H1 (cell line): ENCODE results near the gene ATP7A. TPM values are rescaled to one million over a fixed set of nuclear protein-coding genes. Genes with fewer than 3 reads are reported as not detected.

Experiments
- ATF2 ChIP-seq: IDR thresholded peaks from 2 replicates; pipeline ENCODE4 v1.6.1; 2012; ENCODE audit warnings: low read length, inconsistent platforms
- BCL11A ChIP-seq, 2 experiments: IDR thresholded peaks; one replicate each; pipeline ENCODE4 v1.6.1; 2011; ENCODE audit warnings: low read depth in 2 of 2, low read length in 2 of 2, mild to moderate bottlenecking in 2 of 2
- CBX5 ChIP-seq: fragments of 300-800, 300-1000 bp; sonication (generic); IDR thresholded peaks from 2 replicates; pipeline ENCODE4 v1.7.1; 2016; ENCODE audit warnings: antibody characterized with exemption, low read length, low read depth
- CHD7 ChIP-seq: fragments of 300-600 bp; sonication (generic); IDR thresholded peaks from 2 replicates; pipeline ENCODE4 v1.7.1; 2012; ENCODE audit warnings: low read length, moderate library complexity, mild to moderate bottlenecking, inconsistent platforms; ENCODE audit not compliant: insufficient replicate concordance
- KDM5A ChIP-seq: fragments of 200-600 bp; IDR thresholded peaks from 2 replicates; pipeline ENCODE4 v1.7.1; 2012; ENCODE audit warnings: mild to moderate bottlenecking, low read length, inconsistent platforms, mixed read lengths
- SAP30 ChIP-seq: fragments of 300-600 bp; sonication (generic); IDR thresholded peaks from 2 replicates; pipeline ENCODE4 v1.7.1; 2012; ENCODE audit warnings: low read length, moderate library complexity, mild to moderate bottlenecking, inconsistent platforms; ENCODE audit not compliant: insufficient read depth, insufficient replicate concordance
- SP4 ChIP-seq: IDR thresholded peaks from 2 replicates; pipeline ENCODE4 v1.6.1; 2012; ENCODE audit warnings: low read length, inconsistent platforms
- TBP ChIP-seq: IDR thresholded peaks from 2 replicates; pipeline ENCODE4 v1.6.1; 2011; ENCODE audit warnings: low read depth, low read length, improper control_type of control experiment
- USF2 ChIP-seq: IDR thresholded peaks from 2 replicates; pipeline ENCODE4 v1.6.1; 2011; ENCODE audit warnings: low read length, improper control_type of control experiment
- polyA plus RNA-seq, 7 experiments: library from polyadenylated mRNA; depleted of rRNA in 3 of 7; stranded (reverse) in 5 of 7; unstranded in 2 of 7; fragments of >200 nt in 5 of 7; fragments of 200-250 nt in 2 of 7; gene quantifications; 1 replicate in 5 of 7; 2 replicates in 1 of 7; 4 replicates in 1 of 7; pipeline versions ENCODE4 v1.2.1 to v1.2.3, GENCODE V29; 2011 to 2013; ENCODE audit warnings: missing spikeins in 2 of 7, mixed read lengths in 2 of 7
- total RNA-seq: library from RNA; stranded (reverse); fragmentation: NEBNext Ultra II Directional; extraction: Animal tissue kit (Norgen Biotek cat#: 25700); gene quantifications from 2 replicates; pipeline ENCODE4 v1.2.1, GENCODE V29; 2021

ATP7A gene
- total and polyA plus RNA-seq, 2 of the 8 experiments (the other 6 are each of a cell fraction or from before 2014, with no cell fraction given), result 0.73 to 2.8 TPM

GRCh38 chrX:78035061-78035460 lies 124.6 kb downstream of the ATP7A start (continued):
- no peak for TF ChIP-seq CHD7
- no peak for TF ChIP-seq CBX5
- TF ChIP-seq KDM5A, result no peak
- TF ChIP-seq BCL11A (IDR thresholded peaks at IDR 0.05; ENCODE audit: low read depth in 2 of 2, low read length in 2 of 2), result no peak
- TF ChIP-seq USF2, result no peak
- TF ChIP-seq ATF2, result no peak
- no peak for TF ChIP-seq TBP
- TF ChIP-seq SP4, result no peak
- no peak for TF ChIP-seq SAP30
